ENCODE measurements around the gene FANCB. TPM values are rescaled to one million over a fixed set of nuclear protein-coding genes. Genes with fewer than 3 reads are reported as not detected.

The FANCB gene
- total and polyA plus RNA-seq, 2 donors (not counting 3 experiments of a cell fraction or from before 2014, with no cell fraction given), result 1.3 to 6.6 TPM

DNA sequence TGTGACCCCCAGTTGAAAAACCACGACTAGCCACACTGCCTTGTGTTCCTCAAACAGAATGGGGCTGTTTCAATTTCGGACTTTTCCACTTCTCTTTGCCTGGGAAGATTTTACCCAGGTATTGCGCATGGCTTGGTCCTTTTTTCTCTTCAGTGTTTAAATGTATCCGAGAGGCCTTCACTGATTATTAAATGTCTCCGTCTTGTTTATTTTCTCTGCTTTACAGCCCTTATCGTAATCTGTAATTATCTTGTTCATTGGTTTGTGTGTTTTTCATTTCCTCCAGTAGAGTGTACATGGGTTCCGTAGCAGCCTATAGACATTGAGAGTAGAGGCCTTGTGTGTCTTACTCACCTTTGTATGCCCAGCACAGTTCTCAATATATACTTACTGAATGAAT is 2.8 kb upstream of the FANCB start:
- H3K4me3 ChIP-seq (replicated peaks in 1 of 3; ENCODE audit: insufficient read depth in 1 of 3, low read depth in 1 of 3, low read length in 3 of 3), result no peak overlapping the region
- no peak overlapping the region for H3K4me2 ChIP-seq (ENCODE audit: insufficient read depth, low read length)
- BruUV-seq (replicated peaks), result no TSS peak
- ChIA-PET POLR2A (no interaction called here), CTCF (no interaction called here)
- no peaks in the 10 kb centered on the region for H3K27me3 ChIP-seq (ENCODE audit: control insufficient read depth in 2 of 2, insufficient read depth in 2 of 2, low read length in 2 of 2)
- H3K27ac ChIP-seq (ENCODE audit: insufficient read depth, low read depth, low read length), result no peak overlapping the region
- TF ChIP-seq, protein P1, sequence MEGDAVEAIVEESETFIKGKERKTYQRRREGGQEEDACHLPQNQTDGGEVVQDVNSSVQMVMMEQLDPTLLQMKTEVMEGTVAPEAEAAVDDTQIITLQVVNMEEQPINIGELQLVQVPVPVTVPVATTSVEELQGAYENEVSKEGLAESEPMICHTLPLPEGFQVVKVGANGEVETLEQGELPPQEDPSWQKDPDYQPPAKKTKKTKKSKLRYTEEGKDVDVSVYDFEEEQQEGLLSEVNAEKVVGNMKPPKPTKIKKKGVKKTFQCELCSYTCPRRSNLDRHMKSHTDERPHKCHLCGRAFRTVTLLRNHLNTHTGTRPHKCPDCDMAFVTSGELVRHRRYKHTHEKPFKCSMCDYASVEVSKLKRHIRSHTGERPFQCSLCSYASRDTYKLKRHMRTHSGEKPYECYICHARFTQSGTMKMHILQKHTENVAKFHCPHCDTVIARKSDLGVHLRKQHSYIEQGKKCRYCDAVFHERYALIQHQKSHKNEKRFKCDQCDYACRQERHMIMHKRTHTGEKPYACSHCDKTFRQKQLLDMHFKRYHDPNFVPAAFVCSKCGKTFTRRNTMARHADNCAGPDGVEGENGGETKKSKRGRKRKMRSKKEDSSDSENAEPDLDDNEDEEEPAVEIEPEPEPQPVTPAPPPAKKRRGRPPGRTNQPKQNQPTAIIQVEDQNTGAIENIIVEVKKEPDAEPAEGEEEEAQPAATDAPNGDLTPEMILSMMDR (IDR thresholded peaks at IDR 0.05; ENCODE audit: extremely low read depth in 1 of 2, insufficient read depth in 1 of 2, low read depth in 1 of 2, low read length in 2 of 2), result no peak
- TF ChIP-seq JUN (IDR thresholded peaks at IDR 0.05; ENCODE audit: borderline replicate concordance, insufficient read depth, insufficient read length, low read depth), result no peak
- FAIRE-seq, result no peak
- H4K20me1 ChIP-seq (replicated peaks; ENCODE audit: control insufficient read depth, extremely low read depth, insufficient read depth, low read length), result no peaks in the 10 kb centered on the region
- no peaks in the 10 kb centered on the region for H3K9me3 ChIP-seq (replicated peaks; ENCODE audit: control insufficient read depth, insufficient read depth, low read length)
- H3K9me1 ChIP-seq (replicated peaks; ENCODE audit: control insufficient read depth, extremely low read depth, insufficient read depth, low read length), result no peaks in the 10 kb centered on the region
- DNase-seq (ENCODE audit: low read depth, low spot score), result no peak
- no peaks in the 10 kb centered on the region for H3K36me3 ChIP-seq (ENCODE audit: control insufficient read depth in 2 of 2, extremely low read depth in 1 of 2, insufficient read depth in 2 of 2, low read length in 2 of 2)
- intact Hi-C loops (cut with micrococcal nuclease) (loop anchor here (10.0 kb wide), 1 partner anchor 1921 kb away; no protein-coding TSS in a partner anchor), dilution Hi-C loops (cut with MboI; ENCODE audit: extremely low pct_ligation_motif_present, low sequenced_read_pairs) (no loop called here)
- no peak overlapping the region for H3K9ac ChIP-seq (replicated peaks; ENCODE audit: extremely low read depth, insufficient read depth, low read length)
- no peak overlapping the region for H2AFZ ChIP-seq (ENCODE audit: low read depth, low read length)
- H3K79me2 ChIP-seq (ENCODE audit: control insufficient read depth, insufficient read depth, low read length), result peaks cover 26% of the 10 kb centered on the region
- H3K4me1 ChIP-seq (ENCODE audit: control insufficient read depth, extremely low read depth, insufficient read depth, low read length), result peaks cover 9% of the 10 kb centered on the region

DNA sequence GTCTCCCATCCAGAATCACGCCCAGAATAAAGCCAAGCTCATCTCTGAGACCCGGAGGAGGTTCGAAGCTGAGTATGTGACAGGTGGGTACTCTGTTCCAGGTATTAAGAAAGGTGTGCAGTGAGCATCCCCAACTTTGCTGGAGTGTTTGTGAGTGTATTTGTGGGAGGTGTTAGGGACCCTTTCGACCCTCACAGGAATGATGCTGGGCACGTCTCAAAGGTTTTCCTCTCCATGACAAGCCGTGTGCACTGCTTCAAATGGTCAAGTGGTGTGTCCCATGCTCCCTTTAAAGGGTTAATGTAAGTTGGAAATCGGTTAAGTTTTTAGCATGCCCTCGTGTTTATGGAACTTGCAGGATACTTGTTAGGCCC is 794 bp upstream of the FANCB start:
- peak overlapping the region; percentile 87 for H3K4me2 ChIP-seq (ENCODE audit: insufficient read depth, low read length)
- no peak for DNase-seq (ENCODE audit: low read depth, low spot score)
- H3K27me3 ChIP-seq (ENCODE audit: control insufficient read depth in 2 of 2, insufficient read depth in 2 of 2, low read length in 2 of 2), result no peaks in the 10 kb centered on the region
- dilution Hi-C loops (cut with MboI; ENCODE audit: extremely low pct_ligation_motif_present, low sequenced_read_pairs) (no loop called here), intact Hi-C loops (cut with micrococcal nuclease) (loop anchor here (1.0 to 10.0 kb wide), 5 partner anchors 17 to 1919 kb away; no protein-coding TSS in a partner anchor)
- H3K79me2 ChIP-seq (ENCODE audit: control insufficient read depth, insufficient read depth, low read length), result peaks cover 35% of the 10 kb centered on the region
- BruUV-seq (replicated peaks), result TSS peak; percentile 47
- peak overlapping the region; percentile 69 to 94 (median 88) for H3K4me3 ChIP-seq (replicated peaks in 1 of 3; ENCODE audit: insufficient read depth in 1 of 3, low read depth in 1 of 3, low read length in 3 of 3)
- no peaks in the 10 kb centered on the region for H4K20me1 ChIP-seq (replicated peaks; ENCODE audit: control insufficient read depth, extremely low read depth, insufficient read depth, low read length)
- peak overlapping the region; percentile 93 for H3K9ac ChIP-seq (replicated peaks; ENCODE audit: extremely low read depth, insufficient read depth, low read length)
- FAIRE-seq, result no peak
- no peaks in the 10 kb centered on the region for H3K9me1 ChIP-seq (replicated peaks; ENCODE audit: control insufficient read depth, extremely low read depth, insufficient read depth, low read length)
- TF ChIP-seq, protein P1 (IDR thresholded peaks at IDR 0.05; ENCODE audit: extremely low read depth in 1 of 2, insufficient read depth in 1 of 2, low read depth in 1 of 2, low read length in 2 of 2), result no peak
- TF ChIP-seq FOS (IDR thresholded peaks at IDR 0.05; ENCODE audit: borderline replicate concordance, insufficient read depth, low read length) (no peak), POLR2A (IDR thresholded peaks at IDR 0.05; ENCODE audit: low read depth, low read length) (no peak), EZH2 (IDR thresholded peaks at IDR 0.05; ENCODE audit: borderline replicate concordance, low read depth, low read length, severe bottlenecking) (no peak), JUN (IDR thresholded peaks at IDR 0.05; ENCODE audit: borderline replicate concordance, insufficient read depth, insufficient read length, low read depth) (no peak), MYC (IDR thresholded peaks at IDR 0.05; ENCODE audit: low read depth, low read length) (no peak), GATA2 (IDR thresholded peaks at IDR 0.05; ENCODE audit: insufficient read depth, insufficient read length, low read depth, low read length) (no peak), POLR2AphosphoS5 (IDR thresholded peaks at IDR 0.05; ENCODE audit: insufficient read depth, low read depth, low read length) (no peak)
- TF ChIP-seq, protein P2, sequence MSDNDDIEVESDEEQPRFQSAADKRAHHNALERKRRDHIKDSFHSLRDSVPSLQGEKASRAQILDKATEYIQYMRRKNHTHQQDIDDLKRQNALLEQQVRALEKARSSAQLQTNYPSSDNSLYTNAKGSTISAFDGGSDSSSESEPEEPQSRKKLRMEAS (IDR thresholded peaks at IDR 0.05; ENCODE audit: insufficient read depth, insufficient read length), result no peak
- peak overlapping the region; percentile 70 for H2AFZ ChIP-seq (ENCODE audit: low read depth, low read length)
- POLR2A ChIA-PET, result no interaction called here
- H3K9me3 ChIP-seq (replicated peaks; ENCODE audit: control insufficient read depth, insufficient read depth, low read length), result no peaks in the 10 kb centered on the region
- peaks cover 9% of the 10 kb centered on the region for H3K4me1 ChIP-seq (ENCODE audit: control insufficient read depth, extremely low read depth, insufficient read depth, low read length)
- CTCF ChIA-PET, result no interaction called here
- peak overlapping the region; percentile 69 for H3K27ac ChIP-seq (ENCODE audit: insufficient read depth, low read depth, low read length)
- H3K36me3 ChIP-seq (ENCODE audit: control insufficient read depth in 2 of 2, extremely low read depth in 1 of 2, insufficient read depth in 2 of 2, low read length in 2 of 2), result no peaks in the 10 kb centered on the region
